HepG2 (cell line): Measurements from ENCODE around the gene AP1AR. TPM values are rescaled to one million over a fixed set of nuclear protein-coding genes. Genes with fewer than 3 reads are reported as not detected.

Experiments
- HDAC1 ChIP-seq: sonication (generic); formaldehyde crosslinking; IDR thresholded peaks from 2 replicates; pipeline ENCODE4 v1.5.1; 2020; ENCODE audit warnings: mild to moderate bottlenecking, missing genetic modification reagents
- NBN ChIP-seq: fragments of 450-650 bp; conservative IDR thresholded peaks from 2 replicates; pipeline ENCODE4 v1.6.1; 2017
- SSRP1 ChIP-seq: IDR thresholded peaks from 2 replicates; pipeline ENCODE4 v1.6.1; 2016; ENCODE audit warnings: control low read depth
- TOE1 ChIP-seq: sonication (generic); formaldehyde crosslinking; IDR thresholded peaks from 2 replicates; pipeline ENCODE4 v1.4.0; 2020; ENCODE audit warnings: mild to moderate bottlenecking, missing genetic modification reagents
- ZBTB37 ChIP-seq: sonication (generic); formaldehyde crosslinking; IDR thresholded peaks from 2 replicates; pipeline ENCODE4 v1.4.0; 2020; ENCODE audit warnings: mild to moderate bottlenecking, missing genetic modification reagents
- ZNF354B ChIP-seq: sonication (generic); formaldehyde crosslinking; IDR thresholded peaks from 2 replicates; pipeline ENCODE4 v1.8.0; 2022; ENCODE audit warnings: mild to moderate bottlenecking, missing genetic modification reagents
- ZNF761 ChIP-seq: sonication (generic); formaldehyde crosslinking; conservative IDR thresholded peaks from 2 replicates; pipeline ENCODE4 v1.4.0; 2020; ENCODE audit warnings: mild to moderate bottlenecking, missing genetic modification reagents
- ZNF781 ChIP-seq: sonication (generic); formaldehyde crosslinking; IDR thresholded peaks from 2 replicates; pipeline ENCODE4 v1.5.1; 2020; ENCODE audit warnings: borderline replicate concordance, mild to moderate bottlenecking, missing genetic modification reagents; ENCODE audit errors: not compliant biosample characterization
- polyA plus RNA-seq, 8 experiments: library from polyadenylated mRNA; depleted of rRNA in 3 of 8; stranded (reverse) in 7 of 8; unstranded in 1 of 8; fragments of >200 nt; fragmentation: Illumina TruSeq in 4 of 8; extraction: Trizol in 4 of 8; gene quantifications; 2 replicates each; pipeline versions ENCODE4 v1.2.1 to v1.2.3, GENCODE V29; 2011 to 2016; ENCODE audit warnings: low read depth in 4 of 8, missing spikeins in 1 of 8, mixed read lengths in 1 of 8; ENCODE audit not compliant: insufficient read depth in 1 of 8
- total RNA-seq, 5 experiments: library from RNA; depleted of rRNA; stranded (reverse); fragments of >200 nt; fragmentation: Illumina TruSeq; extraction: Trizol; gene quantifications; 2 replicates each; pipeline ENCODE4 v1.2.3, GENCODE V29; 2016; ENCODE audit warnings: low read depth in 1 of 5
- TF ChIP-seq, protein P1 (sequence below): IDR thresholded peaks from 2 replicates; pipeline ENCODE4 v1.4.0; 2020; ENCODE audit warnings: mild to moderate bottlenecking, missing genetic modification reagents
- TF ChIP-seq, protein P2 (sequence below): sonication (generic); formaldehyde crosslinking; IDR thresholded peaks from 2 replicates; pipeline ENCODE4 v1.4.0; 2020; ENCODE audit warnings: missing genetic modification reagents
- TF ChIP-seq, protein P3 (sequence below): sonication (generic); formaldehyde crosslinking; IDR thresholded peaks from 2 replicates; pipeline ENCODE4 v1.5.0; 2020; ENCODE audit warnings: missing genetic modification reagents

Gene AP1AR
- total and polyA plus RNA-seq, 2 of the 13 experiments (the other 11 are each of a cell fraction or from before 2014, with no cell fraction given): 24.9 to 39.9 TPM

DNA sequence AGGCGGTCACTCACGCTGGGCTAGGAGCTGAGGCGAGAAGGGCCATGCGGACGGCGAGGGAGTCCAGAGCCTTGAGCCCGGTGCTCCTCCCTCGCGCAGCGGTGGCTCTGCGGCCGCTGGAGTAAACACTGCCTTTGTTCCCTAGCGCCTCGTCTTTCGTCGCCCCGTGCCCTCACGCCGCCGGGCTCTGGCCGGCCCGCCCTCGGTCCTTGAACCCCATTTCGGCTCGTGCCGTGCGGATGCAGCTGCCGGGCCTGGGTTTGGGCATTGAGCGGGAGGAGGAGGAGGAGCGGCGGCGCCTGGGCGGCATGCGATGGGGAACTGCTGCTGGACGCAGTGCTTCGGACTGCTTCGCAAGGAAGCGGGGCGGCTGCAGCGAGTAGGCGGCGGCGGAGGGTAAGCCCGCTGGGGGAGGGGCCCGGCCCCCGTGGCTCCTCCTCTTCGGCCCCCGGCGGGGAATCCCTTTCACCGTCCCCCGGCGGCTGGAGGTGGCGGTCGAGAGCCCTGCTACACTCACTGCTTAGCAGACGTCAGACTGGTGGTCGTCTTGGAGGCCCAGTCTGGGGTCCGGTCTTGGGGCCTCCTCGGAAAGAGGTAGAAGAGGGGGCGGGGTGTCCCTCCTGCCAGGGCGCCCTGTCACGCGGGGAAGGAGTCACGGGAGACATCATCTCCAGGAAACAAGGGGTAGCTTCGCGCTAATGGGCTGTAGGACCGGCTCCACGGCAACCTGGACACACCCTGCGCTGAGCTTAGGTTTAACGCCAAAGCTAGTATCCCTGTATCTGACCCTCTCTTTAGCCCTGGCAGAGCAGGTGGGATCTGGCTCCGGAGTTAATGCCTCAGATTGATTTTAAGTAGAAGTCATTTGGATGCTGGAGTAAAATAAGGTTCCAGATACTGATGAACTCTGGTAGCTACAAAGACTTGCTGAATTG lies at the start of gene AP1AR (continued):
- TF ChIP-seq, protein P1, sequence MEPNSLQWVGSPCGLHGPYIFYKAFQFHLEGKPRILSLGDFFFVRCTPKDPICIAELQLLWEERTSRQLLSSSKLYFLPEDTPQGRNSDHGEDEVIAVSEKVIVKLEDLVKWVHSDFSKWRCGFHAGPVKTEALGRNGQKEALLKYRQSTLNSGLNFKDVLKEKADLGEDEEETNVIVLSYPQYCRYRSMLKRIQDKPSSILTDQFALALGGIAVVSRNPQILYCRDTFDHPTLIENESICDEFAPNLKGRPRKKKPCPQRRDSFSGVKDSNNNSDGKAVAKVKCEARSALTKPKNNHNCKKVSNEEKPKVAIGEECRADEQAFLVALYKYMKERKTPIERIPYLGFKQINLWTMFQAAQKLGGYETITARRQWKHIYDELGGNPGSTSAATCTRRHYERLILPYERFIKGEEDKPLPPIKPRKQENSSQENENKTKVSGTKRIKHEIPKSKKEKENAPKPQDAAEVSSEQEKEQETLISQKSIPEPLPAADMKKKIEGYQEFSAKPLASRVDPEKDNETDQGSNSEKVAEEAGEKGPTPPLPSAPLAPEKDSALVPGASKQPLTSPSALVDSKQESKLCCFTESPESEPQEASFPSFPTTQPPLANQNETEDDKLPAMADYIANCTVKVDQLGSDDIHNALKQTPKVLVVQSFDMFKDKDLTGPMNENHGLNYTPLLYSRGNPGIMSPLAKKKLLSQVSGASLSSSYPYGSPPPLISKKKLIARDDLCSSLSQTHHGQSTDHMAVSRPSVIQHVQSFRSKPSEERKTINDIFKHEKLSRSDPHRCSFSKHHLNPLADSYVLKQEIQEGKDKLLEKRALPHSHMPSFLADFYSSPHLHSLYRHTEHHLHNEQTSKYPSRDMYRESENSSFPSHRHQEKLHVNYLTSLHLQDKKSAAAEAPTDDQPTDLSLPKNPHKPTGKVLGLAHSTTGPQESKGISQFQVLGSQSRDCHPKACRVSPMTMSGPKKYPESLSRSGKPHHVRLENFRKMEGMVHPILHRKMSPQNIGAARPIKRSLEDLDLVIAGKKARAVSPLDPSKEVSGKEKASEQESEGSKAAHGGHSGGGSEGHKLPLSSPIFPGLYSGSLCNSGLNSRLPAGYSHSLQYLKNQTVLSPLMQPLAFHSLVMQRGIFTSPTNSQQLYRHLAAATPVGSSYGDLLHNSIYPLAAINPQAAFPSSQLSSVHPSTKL (CRISPR knock-in tag): peak; percentile 52
- peak; percentile 88 for TF ChIP-seq SSRP1 (CRISPR knock-in tag)
- TF ChIP-seq HDAC1 (CRISPR knock-in tag): peak; percentile 96
- no peak for TF ChIP-seq ZNF354B (CRISPR knock-in tag)
- no peak for TF ChIP-seq ZBTB37
- peak; percentile 63 for TF ChIP-seq ZNF781 (CRISPR knock-in tag)
- TF ChIP-seq, protein P2, sequence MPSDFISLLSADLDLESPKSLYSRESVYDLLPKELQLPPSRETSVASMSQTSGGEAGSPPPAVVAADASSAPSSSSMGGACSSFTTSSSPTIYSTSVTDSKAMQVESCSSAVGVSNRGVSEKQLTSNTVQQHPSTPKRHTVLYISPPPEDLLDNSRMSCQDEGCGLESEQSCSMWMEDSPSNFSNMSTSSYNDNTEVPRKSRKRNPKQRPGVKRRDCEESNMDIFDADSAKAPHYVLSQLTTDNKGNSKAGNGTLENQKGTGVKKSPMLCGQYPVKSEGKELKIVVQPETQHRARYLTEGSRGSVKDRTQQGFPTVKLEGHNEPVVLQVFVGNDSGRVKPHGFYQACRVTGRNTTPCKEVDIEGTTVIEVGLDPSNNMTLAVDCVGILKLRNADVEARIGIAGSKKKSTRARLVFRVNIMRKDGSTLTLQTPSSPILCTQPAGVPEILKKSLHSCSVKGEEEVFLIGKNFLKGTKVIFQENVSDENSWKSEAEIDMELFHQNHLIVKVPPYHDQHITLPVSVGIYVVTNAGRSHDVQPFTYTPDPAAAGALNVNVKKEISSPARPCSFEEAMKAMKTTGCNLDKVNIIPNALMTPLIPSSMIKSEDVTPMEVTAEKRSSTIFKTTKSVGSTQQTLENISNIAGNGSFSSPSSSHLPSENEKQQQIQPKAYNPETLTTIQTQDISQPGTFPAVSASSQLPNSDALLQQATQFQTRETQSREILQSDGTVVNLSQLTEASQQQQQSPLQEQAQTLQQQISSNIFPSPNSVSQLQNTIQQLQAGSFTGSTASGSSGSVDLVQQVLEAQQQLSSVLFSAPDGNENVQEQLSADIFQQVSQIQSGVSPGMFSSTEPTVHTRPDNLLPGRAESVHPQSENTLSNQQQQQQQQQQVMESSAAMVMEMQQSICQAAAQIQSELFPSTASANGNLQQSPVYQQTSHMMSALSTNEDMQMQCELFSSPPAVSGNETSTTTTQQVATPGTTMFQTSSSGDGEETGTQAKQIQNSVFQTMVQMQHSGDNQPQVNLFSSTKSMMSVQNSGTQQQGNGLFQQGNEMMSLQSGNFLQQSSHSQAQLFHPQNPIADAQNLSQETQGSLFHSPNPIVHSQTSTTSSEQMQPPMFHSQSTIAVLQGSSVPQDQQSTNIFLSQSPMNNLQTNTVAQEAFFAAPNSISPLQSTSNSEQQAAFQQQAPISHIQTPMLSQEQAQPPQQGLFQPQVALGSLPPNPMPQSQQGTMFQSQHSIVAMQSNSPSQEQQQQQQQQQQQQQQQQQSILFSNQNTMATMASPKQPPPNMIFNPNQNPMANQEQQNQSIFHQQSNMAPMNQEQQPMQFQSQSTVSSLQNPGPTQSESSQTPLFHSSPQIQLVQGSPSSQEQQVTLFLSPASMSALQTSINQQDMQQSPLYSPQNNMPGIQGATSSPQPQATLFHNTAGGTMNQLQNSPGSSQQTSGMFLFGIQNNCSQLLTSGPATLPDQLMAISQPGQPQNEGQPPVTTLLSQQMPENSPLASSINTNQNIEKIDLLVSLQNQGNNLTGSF (CRISPR knock-in tag): no peak
- peak; percentile 66 for TF ChIP-seq ZNF761 (CRISPR knock-in tag)
- TF ChIP-seq TOE1 (CRISPR knock-in tag): no peak
- no peak for TF ChIP-seq NBN
- TF ChIP-seq, protein P3, sequence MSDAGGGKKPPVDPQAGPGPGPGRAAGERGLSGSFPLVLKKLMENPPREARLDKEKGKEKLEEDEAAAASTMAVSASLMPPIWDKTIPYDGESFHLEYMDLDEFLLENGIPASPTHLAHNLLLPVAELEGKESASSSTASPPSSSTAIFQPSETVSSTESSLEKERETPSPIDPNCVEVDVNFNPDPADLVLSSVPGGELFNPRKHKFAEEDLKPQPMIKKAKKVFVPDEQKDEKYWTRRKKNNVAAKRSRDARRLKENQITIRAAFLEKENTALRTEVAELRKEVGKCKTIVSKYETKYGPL: peak; percentile 14; the same call in 1 of the 2 replicates
